K562 (cell line): ENCODE results near the gene MED13L. TPM values are rescaled to one million over a fixed set of nuclear protein-coding genes. Genes with fewer than 3 reads are reported as not detected.

ENCODE experiments used
- EP300 ChIP-seq: IDR thresholded peaks from 2 replicates; pipeline ENCODE4 v1.6.1; 2012; ENCODE audit warnings: low read length, improper control_type of control experiment
- HNRNPH1 ChIP-seq: fragments of 200-400 bp; formaldehyde crosslinking; optimal IDR thresholded peaks from 2 replicates; pipeline ENCODE3; 2017; ENCODE audit warnings: low read depth, mild to moderate bottlenecking, low read length, moderate library complexity
- LEF1 ChIP-seq: fragments of 450-650 bp; IDR thresholded peaks from 2 replicates; pipeline ENCODE4 v1.6.1; 2016; ENCODE audit warnings: mild to moderate bottlenecking
- SAFB ChIP-seq: fragments of 200-400 bp; formaldehyde crosslinking; IDR thresholded peaks from 2 replicates; pipeline ENCODE4 v1.6.1; 2017; ENCODE audit warnings: low read depth, low read length, borderline replicate concordance
- SPI1 ChIP-seq: IDR thresholded peaks from 2 replicates; pipeline ENCODE4 v1.6.1; 2011; ENCODE audit warnings: low read depth, low read length, control low read depth, borderline replicate concordance
- ZNF121 ChIP-seq: sonication (generic); formaldehyde crosslinking; conservative IDR thresholded peaks from 2 replicates; pipeline ENCODE4 v1.8.0; 2022; ENCODE audit warnings: missing genetic modification reagents
- ZNF586 ChIP-seq: fragments of 450-650 bp; formaldehyde crosslinking; conservative IDR thresholded peaks from 2 replicates; pipeline ENCODE4 v1.4.0; 2020; ENCODE audit warnings: mild to moderate bottlenecking, moderate library complexity
- polyA plus RNA-seq, 8 experiments: library from polyadenylated mRNA; depleted of rRNA in 4 of 8; stranded (reverse) in 5 of 8; unstranded in 3 of 8; fragments of >200 nt; fragmentation: Nextera tagmentation in 2 of 8; fragmentation: Illumina TruSeq in 1 of 8; extraction: Ambion mirVana in 2 of 8; extraction: Trizol in 1 of 8; gene quantifications; 2 replicates each; pipeline versions ENCODE4 v1.2.1 to v1.2.3, GENCODE V29; 2011 to 2014; ENCODE audit warnings: inconsistent platforms in 1 of 8, missing spikeins in 1 of 8
- total RNA-seq, 7 experiments: library from RNA; depleted of rRNA in 6 of 7; stranded (reverse); fragments of >200 nt in 6 of 7; fragmentation: Illumina TruSeq in 2 of 7; extraction: Trizol in 2 of 7; gene quantifications; 2 replicates each; pipeline versions ENCODE4 v1.2.1 to v1.2.3, GENCODE V29; 2011 to 2021; ENCODE audit warnings: low replicate concordance in 1 of 7
- TF ChIP-seq, protein P1 (sequence below): fragments of 200-600 bp; sonication (generic); IDR thresholded peaks from one replicate; pipeline ENCODE4 v1.6.1; 2012; ENCODE audit warnings: mild to moderate bottlenecking, low read depth, low read length, inconsistent platforms

Gene MED13L
- total and polyA plus RNA-seq, 9 of the 15 experiments (the other 6 are each of a cell fraction or from before 2014, with no cell fraction given): 13.4 to 90.3 (median 36.9) TPM

- TF ChIP-seq, protein P1, sequence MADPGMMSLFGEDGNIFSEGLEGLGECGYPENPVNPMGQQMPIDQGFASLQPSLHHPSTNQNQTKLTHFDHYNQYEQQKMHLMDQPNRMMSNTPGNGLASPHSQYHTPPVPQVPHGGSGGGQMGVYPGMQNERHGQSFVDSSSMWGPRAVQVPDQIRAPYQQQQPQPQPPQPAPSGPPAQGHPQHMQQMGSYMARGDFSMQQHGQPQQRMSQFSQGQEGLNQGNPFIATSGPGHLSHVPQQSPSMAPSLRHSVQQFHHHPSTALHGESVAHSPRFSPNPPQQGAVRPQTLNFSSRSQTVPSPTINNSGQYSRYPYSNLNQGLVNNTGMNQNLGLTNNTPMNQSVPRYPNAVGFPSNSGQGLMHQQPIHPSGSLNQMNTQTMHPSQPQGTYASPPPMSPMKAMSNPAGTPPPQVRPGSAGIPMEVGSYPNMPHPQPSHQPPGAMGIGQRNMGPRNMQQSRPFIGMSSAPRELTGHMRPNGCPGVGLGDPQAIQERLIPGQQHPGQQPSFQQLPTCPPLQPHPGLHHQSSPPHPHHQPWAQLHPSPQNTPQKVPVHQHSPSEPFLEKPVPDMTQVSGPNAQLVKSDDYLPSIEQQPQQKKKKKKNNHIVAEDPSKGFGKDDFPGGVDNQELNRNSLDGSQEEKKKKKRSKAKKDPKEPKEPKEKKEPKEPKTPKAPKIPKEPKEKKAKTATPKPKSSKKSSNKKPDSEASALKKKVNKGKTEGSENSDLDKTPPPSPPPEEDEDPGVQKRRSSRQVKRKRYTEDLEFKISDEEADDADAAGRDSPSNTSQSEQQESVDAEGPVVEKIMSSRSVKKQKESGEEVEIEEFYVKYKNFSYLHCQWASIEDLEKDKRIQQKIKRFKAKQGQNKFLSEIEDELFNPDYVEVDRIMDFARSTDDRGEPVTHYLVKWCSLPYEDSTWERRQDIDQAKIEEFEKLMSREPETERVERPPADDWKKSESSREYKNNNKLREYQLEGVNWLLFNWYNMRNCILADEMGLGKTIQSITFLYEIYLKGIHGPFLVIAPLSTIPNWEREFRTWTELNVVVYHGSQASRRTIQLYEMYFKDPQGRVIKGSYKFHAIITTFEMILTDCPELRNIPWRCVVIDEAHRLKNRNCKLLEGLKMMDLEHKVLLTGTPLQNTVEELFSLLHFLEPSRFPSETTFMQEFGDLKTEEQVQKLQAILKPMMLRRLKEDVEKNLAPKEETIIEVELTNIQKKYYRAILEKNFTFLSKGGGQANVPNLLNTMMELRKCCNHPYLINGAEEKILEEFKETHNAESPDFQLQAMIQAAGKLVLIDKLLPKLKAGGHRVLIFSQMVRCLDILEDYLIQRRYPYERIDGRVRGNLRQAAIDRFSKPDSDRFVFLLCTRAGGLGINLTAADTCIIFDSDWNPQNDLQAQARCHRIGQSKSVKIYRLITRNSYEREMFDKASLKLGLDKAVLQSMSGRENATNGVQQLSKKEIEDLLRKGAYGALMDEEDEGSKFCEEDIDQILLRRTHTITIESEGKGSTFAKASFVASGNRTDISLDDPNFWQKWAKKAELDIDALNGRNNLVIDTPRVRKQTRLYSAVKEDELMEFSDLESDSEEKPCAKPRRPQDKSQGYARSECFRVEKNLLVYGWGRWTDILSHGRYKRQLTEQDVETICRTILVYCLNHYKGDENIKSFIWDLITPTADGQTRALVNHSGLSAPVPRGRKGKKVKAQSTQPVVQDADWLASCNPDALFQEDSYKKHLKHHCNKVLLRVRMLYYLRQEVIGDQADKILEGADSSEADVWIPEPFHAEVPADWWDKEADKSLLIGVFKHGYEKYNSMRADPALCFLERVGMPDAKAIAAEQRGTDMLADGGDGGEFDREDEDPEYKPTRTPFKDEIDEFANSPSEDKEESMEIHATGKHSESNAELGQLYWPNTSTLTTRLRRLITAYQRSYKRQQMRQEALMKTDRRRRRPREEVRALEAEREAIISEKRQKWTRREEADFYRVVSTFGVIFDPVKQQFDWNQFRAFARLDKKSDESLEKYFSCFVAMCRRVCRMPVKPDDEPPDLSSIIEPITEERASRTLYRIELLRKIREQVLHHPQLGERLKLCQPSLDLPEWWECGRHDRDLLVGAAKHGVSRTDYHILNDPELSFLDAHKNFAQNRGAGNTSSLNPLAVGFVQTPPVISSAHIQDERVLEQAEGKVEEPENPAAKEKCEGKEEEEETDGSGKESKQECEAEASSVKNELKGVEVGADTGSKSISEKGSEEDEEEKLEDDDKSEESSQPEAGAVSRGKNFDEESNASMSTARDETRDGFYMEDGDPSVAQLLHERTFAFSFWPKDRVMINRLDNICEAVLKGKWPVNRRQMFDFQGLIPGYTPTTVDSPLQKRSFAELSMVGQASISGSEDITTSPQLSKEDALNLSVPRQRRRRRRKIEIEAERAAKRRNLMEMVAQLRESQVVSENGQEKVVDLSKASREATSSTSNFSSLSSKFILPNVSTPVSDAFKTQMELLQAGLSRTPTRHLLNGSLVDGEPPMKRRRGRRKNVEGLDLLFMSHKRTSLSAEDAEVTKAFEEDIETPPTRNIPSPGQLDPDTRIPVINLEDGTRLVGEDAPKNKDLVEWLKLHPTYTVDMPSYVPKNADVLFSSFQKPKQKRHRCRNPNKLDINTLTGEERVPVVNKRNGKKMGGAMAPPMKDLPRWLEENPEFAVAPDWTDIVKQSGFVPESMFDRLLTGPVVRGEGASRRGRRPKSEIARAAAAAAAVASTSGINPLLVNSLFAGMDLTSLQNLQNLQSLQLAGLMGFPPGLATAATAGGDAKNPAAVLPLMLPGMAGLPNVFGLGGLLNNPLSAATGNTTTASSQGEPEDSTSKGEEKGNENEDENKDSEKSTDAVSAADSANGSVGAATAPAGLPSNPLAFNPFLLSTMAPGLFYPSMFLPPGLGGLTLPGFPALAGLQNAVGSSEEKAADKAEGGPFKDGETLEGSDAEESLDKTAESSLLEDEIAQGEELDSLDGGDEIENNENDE: no peak
- no peak for TF ChIP-seq HNRNPH1
- no peak for TF ChIP-seq SAFB
- TF ChIP-seq EP300: no peak
- no peak for TF ChIP-seq ZNF586 (CRISPR knock-in tag)
- no peak for TF ChIP-seq ZNF121
- no peak for TF ChIP-seq SPI1
- no peak for TF ChIP-seq LEF1
Measured at GRCh38 chr12:116133636-116134214, 143.8 kb downstream of the MED13L start (continued).
